Measurements from ENCODE around the gene PLD4.

PLD4 gene

GRCh38 chr14:104953097-104953496 lies 28.4 kb downstream of the PLD4 start:
- no peak for DNase-seq (ENCODE audit: insufficient read length)
- FAIRE-seq = no peak
- TF ChIP-seq TAF1 (IDR thresholded peaks at IDR 0.05; ENCODE audit: borderline replicate concordance, low read depth, low read length) = no peak

DNA sequence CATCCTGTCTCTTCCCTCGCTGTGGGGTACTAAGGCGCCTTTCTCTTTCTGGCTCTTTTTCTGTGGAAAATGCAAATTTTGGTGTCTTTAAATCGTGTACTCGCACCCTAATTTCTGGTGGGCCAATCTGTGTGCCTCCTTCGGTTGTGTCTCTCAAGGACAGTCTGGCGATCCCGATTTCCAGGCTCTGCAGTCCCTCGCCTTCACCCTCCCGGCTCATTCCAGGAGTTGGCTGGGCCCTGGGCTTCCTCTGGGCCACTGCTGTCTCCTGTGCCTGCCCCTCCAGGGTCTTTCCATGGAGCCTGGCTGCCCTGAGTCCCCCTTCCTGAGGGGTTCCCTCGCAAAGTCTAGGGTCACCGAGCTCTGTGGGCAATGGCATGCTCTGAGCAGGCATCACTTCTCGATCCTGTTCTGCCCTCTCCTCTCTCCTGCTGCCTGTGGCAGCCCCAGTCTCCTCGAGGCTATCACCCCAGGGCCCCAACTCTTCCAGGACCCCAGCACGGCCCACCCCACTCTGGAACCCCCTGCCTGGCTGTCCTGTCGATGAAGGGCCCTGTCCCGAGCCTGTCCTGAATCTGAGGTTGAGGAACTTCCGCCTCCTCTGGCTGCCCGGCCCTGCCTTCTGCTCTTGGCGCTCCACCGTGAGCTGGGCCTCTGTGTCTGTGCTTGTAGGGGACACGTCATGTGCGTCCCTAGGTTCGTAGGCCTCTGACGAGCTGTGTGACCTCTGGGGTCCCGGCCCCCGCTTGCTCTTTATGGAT lies 29.4 kb downstream of the PLD4 start:
- FAIRE-seq = no peak
- DNase-seq (ENCODE audit: insufficient read length) = no peak
- TF ChIP-seq TAF1 (IDR thresholded peaks at IDR 0.05; ENCODE audit: borderline replicate concordance, low read depth, low read length) (no peak), POLR2AphosphoS5 (IDR thresholded peaks at IDR 0.05; ENCODE audit: low read depth, low read length) (no peak), POLR2A (IDR thresholded peaks at IDR 0.05; ENCODE audit: low read depth, low read length) (no peak)

DNA sequence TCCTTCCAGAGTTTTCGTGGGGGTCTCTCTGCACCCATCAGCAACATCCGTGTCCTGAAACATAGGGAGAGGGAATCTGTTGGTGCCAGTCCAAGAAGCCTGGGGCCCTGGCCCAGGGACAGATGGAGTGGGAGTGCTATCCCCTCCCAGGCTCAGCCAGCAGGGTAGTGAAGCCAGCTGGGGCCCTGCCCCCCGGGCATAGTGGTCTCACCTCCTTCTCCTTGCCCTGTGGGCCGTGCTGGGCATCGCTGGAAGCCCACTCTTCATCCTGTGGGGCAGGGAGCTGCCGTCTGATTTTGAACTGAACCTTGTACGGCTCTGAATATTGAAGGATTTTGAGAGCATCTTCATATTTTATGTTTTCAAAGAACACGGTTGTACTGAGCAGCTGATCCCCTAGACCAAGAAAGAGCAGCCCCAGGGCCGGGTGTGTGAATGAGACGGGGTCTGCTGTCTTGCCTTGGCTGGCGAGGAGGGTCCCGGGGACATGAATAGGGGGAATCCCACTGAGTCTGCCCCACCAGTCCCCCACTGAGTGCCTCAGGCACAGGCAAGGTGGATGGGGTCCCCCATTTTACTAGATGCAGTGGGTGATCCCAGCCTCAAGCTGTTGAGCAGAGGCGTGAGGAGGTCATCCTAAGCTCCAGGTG lies 30.2 kb downstream of the PLD4 start:
- TF ChIP-seq TAF1 (IDR thresholded peaks at IDR 0.05; ENCODE audit: borderline replicate concordance, low read depth, low read length) (no peak), POLR2A (IDR thresholded peaks at IDR 0.05; ENCODE audit: low read depth, low read length) (no peak), POLR2AphosphoS5 (IDR thresholded peaks at IDR 0.05; ENCODE audit: low read depth, low read length) (no peak)
- DNase-seq (ENCODE audit: insufficient read length) = no peak
- FAIRE-seq = no peak

DNA sequence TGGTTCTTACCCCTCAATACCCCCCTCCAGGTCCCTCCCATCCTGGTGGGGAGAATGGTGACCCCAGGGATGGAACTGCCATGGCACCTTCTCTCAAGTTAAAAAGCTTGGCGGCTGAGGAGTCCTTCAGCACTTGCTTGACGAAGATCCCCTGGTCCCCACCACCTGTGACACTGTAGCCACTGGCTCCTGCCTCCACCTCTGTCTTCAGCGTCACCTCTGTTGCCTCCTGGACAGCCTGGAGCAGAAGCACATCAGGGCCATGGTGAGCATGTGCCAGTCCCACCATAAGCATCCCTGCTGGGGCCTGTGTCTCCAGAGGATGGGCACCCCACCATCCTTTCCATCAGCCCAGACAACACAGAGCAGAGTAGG lies 30.7 kb downstream of the PLD4 start:
- TF ChIP-seq POLR2AphosphoS5 (IDR thresholded peaks at IDR 0.05; ENCODE audit: low read depth, low read length) (no peak), POLR2A (IDR thresholded peaks at IDR 0.05; ENCODE audit: low read depth, low read length) (no peak), TAF1 (IDR thresholded peaks at IDR 0.05; ENCODE audit: borderline replicate concordance, low read depth, low read length) (no peak)
- FAIRE-seq (no peak), DNase-seq (ENCODE audit: insufficient read length) (no peak)

DNA sequence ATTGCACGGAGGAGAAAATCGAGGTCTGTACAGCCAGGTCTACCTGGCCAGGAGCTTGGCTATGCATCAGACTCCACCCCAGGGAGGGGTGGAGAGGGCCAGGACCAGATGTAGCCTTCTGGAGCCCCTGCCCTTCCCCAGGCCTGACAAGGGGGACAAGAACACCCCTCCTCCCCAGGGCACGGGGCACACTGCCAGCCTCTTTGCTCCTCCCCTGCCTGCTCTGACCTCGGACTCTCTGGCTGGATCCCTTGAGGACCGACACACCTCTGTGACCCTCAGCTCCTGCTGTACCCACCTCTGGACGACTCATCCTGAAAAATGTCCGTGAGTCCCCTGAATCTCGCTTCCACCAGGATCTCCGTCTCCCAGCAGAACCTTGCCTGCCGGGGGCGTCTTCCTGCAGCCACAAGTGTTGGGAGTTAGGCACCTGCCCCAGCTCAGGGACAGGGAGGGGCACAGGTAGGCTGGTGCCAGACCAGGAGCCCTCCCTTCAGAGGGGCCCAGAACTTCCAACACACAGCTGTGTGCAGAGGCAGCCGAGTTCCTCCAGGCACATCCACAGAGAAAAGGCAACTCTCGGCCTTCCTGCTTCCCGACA lies 31.7 kb downstream of the PLD4 start:
- DNase-seq (ENCODE audit: insufficient read length) (no peak), FAIRE-seq (no peak)
- TF ChIP-seq POLR2A (IDR thresholded peaks at IDR 0.05; ENCODE audit: low read depth, low read length) (no peak), TAF1 (IDR thresholded peaks at IDR 0.05; ENCODE audit: borderline replicate concordance, low read depth, low read length) (no peak), POLR2AphosphoS5 (IDR thresholded peaks at IDR 0.05; ENCODE audit: low read depth, low read length) (no peak)

- FAIRE-seq (no peak), DNase-seq (ENCODE audit: insufficient read length) (no peak)
- no peak for TF ChIP-seq POLR2A (IDR thresholded peaks at IDR 0.05; ENCODE audit: low read depth, low read length)
- TF ChIP-seq POLR2AphosphoS5 (IDR thresholded peaks at IDR 0.05; ENCODE audit: low read depth, low read length) = no peak
- no peak for TF ChIP-seq TAF1 (IDR thresholded peaks at IDR 0.05; ENCODE audit: borderline replicate concordance, low read depth, low read length)
Measured at GRCh38 chr14:104957146-104958113, 32.8 kb downstream of the PLD4 start.

- FAIRE-seq (no peak), DNase-seq (ENCODE audit: insufficient read length) (no peak)
- TF ChIP-seq TAF1 (IDR thresholded peaks at IDR 0.05; ENCODE audit: borderline replicate concordance, low read depth, low read length) (no peak), POLR2A (IDR thresholded peaks at IDR 0.05; ENCODE audit: low read depth, low read length) (no peak), POLR2AphosphoS5 (IDR thresholded peaks at IDR 0.05; ENCODE audit: low read depth, low read length) (no peak)
Measured at GRCh38 chr14:104964546-104964945, 39.9 kb downstream of the PLD4 start.

DNA sequence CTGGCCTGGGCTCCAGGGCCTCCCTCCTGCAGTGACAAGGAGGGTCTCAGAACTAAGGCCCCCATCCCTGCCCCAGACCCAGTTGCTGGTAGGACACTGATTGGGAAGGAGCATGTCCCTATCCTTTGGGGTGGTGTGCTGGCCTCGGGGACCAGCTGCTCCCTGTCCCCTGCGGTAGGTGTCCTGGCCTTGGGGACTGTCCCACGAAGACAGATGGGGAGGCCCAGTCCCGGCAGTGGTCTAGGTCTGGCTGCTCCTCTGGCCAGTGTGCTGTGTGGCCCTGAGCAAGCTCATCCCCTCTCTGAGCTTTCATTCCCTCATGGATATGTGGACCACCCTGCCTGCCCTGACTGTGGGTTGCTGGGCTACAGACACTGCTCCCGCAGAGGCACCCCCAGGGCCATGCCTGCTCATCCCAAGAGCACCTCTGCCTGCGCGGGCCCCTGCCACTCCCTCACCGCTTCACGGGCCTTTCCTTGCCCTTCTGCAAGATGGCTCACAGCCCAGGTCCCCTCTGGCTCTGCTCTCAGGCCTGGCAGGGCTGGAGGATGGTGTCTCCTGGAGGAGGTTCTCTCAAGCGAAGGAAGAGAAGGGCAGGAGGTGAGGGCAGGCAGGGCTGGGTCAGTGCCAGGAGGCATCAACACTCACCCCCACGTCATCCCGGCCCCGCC lies 41.0 kb downstream of the PLD4 start:
- FAIRE-seq (no peak), DNase-seq (ENCODE audit: insufficient read length) (no peak)
- no peak for TF ChIP-seq TAF1 (IDR thresholded peaks at IDR 0.05; ENCODE audit: borderline replicate concordance, low read depth, low read length)
- no peak for TF ChIP-seq POLR2AphosphoS5 (IDR thresholded peaks at IDR 0.05; ENCODE audit: low read depth, low read length)
- TF ChIP-seq POLR2A (IDR thresholded peaks at IDR 0.05; ENCODE audit: low read depth, low read length) = no peak

DNA sequence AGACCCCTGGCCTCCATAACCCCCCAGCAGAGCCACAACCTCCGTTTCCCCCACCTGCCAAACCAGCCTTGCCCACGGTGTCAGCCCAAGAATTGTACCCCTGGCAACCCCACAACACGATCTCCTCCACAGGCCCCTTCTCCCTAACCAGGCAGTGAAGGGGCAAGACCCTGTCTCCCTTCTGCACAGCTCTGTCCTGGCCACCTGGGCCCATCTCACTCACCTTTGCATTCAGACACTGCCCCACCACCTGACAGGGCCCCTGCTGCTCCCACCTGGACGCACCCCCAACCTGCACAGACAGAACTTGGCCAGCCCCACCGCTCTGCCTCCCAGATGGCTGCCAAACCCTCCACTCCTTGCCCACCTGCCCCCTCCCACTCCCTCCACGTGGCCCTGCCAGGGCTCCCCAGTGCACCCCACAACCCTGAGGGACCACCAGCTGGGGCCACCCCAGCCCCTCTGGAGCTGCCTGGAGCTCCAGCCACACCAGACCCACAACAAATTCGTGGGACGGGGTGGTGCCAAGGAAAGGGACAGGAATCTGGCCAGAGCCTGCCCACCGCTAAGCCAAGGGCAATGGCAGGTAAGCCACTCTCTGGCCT lies 41.7 kb downstream of the PLD4 start:
- FAIRE-seq = no peak
- no peak for DNase-seq (ENCODE audit: insufficient read length)
- TF ChIP-seq POLR2A (IDR thresholded peaks at IDR 0.05; ENCODE audit: low read depth, low read length) = no peak
- TF ChIP-seq TAF1 (IDR thresholded peaks at IDR 0.05; ENCODE audit: borderline replicate concordance, low read depth, low read length) = no peak
- TF ChIP-seq POLR2AphosphoS5 (IDR thresholded peaks at IDR 0.05; ENCODE audit: low read depth, low read length) = no peak

DNA sequence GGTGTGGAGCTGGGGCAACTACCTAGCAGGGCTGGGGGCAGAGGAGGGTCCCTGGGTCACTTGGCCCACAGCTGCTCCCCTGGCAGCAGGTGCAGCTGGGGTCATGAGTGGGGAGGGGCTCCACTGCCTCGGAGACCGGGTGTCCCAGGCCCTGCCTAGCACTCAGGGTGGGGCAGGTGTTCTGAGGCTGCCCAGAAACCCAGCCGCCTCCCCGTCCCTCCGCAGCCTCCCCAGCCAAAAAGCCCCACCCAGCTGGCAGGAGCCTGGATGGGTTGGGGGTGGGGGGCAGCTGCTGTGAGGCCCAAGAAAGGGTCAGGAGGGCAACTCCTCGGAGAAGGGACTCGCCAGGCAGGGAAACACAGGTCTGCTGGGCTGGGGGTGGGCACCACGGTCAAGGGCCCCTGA lies 42.3 kb downstream of the PLD4 start:
- FAIRE-seq = no peak
- DNase-seq (ENCODE audit: insufficient read length) = no peak
- TF ChIP-seq POLR2AphosphoS5 (IDR thresholded peaks at IDR 0.05; ENCODE audit: low read depth, low read length) (no peak), POLR2A (IDR thresholded peaks at IDR 0.05; ENCODE audit: low read depth, low read length) (no peak), TAF1 (IDR thresholded peaks at IDR 0.05; ENCODE audit: borderline replicate concordance, low read depth, low read length) (no peak)

Measured in GM12892 (cell line).